ENCODE results near the gene GOLIM4.

GOLIM4 gene

GRCh38 chr3:168096210-168096652 is 507 bp upstream of the GOLIM4 start:
- DNase-seq = peak; percentile 94

GRCh38 chr3:168094877-168095610 is 680 bp downstream of the GOLIM4 start:
- peak; percentile 92 for DNase-seq

GRCh38 chr3:168094580-168094876 is 1.2 kb downstream of the GOLIM4 start:
- no peak for DNase-seq

GRCh38 chr3:168093790-168094189 is 1.9 kb downstream of the GOLIM4 start:
- DNase-seq = no peak

GRCh38 chr3:168093229-168093628 is 2.5 kb downstream of the GOLIM4 start:
- peak; percentile 43 for DNase-seq

GRCh38 chr3:168091941-168092340 is 3.8 kb downstream of the GOLIM4 start:
- peak; percentile 41 for DNase-seq

- DNase-seq = no peak
Observed at GRCh38 chr3:168091302-168091858, 4.3 kb downstream of the GOLIM4 start.

- no peak for DNase-seq
Observed at GRCh38 chr3:168090306-168091085, 5.2 kb downstream of the GOLIM4 start.

- DNase-seq = no peak
Observed at GRCh38 chr3:168089179-168089771, 6.4 kb downstream of the GOLIM4 start.

GRCh38 chr3:168088106-168088720 is 7.5 kb downstream of the GOLIM4 start:
- DNase-seq = peak; percentile 77

GRCh38 chr3:168087539-168087938 is 8.2 kb downstream of the GOLIM4 start:
- no peak for DNase-seq

GRCh38 chr3:168086541-168087260 is 9.0 kb downstream of the GOLIM4 start:
- DNase-seq = no peak

- DNase-seq = no peak
Observed at GRCh38 chr3:168085491-168086119, 10.1 kb downstream of the GOLIM4 start.

- DNase-seq = no peak
Observed at GRCh38 chr3:168083906-168084305, 11.8 kb downstream of the GOLIM4 start.

- DNase-seq = no peak
Observed at GRCh38 chr3:168081856-168082255, 13.9 kb downstream of the GOLIM4 start.

GRCh38 chr3:168081171-168081771 is 14.5 kb downstream of the GOLIM4 start:
- no peak for DNase-seq

GRCh38 chr3:168080499-168081170 is 15.1 kb downstream of the GOLIM4 start:
- DNase-seq = no peak

GRCh38 chr3:168080022-168080421 is 15.7 kb downstream of the GOLIM4 start:
- DNase-seq = no peak

- no peak for DNase-seq
Observed at GRCh38 chr3:168077091-168077490, 18.6 kb downstream of the GOLIM4 start.

- no peak for DNase-seq
Observed at GRCh38 chr3:168073842-168074605, 21.7 kb downstream of the GOLIM4 start.
